ENCODE data around the gene RRBP1. TPM values are rescaled to one million over a fixed set of nuclear protein-coding genes. Genes with fewer than 3 reads are reported as not detected.

The RRBP1 gene
- total RNA-seq, 4 donors from 2014 or later, result 33.7 to 57.7 (median 43.2) TPM

DNA sequence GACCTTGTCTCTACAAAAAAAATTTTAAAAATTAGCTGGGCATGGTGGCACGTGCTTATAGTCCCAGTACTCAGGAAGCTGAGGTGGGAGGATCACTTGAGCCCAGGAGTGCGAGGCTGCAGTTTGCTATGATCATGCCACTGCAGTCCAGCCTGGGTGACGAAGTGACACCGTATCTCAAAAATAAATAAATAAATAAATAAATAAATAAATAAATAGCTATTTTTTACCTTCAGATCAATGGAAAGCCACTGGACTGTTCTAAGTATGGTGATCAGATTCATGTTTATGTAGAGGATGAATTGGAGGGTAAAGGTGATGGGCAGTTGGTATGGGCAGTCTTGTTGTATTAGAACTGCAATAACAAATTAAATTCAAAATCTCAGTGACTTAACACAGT is 88.1 kb downstream of the RRBP1 start:
- 90 to 92% methylated on average over 4 of the region's 4 CpGs for WGBS, 2 donors
- intact Hi-C loops (cut with DNase I; ENCODE audit: low total_unique reads), result no loop called here
- DNase-seq (ENCODE audit: low spot score in 2 of 2), result no peak
- H3K4me3 ChIP-seq (ENCODE audit: low read depth, poor library complexity, severe bottlenecking), result no peak overlapping the region
- TF ChIP-seq, protein P1, sequence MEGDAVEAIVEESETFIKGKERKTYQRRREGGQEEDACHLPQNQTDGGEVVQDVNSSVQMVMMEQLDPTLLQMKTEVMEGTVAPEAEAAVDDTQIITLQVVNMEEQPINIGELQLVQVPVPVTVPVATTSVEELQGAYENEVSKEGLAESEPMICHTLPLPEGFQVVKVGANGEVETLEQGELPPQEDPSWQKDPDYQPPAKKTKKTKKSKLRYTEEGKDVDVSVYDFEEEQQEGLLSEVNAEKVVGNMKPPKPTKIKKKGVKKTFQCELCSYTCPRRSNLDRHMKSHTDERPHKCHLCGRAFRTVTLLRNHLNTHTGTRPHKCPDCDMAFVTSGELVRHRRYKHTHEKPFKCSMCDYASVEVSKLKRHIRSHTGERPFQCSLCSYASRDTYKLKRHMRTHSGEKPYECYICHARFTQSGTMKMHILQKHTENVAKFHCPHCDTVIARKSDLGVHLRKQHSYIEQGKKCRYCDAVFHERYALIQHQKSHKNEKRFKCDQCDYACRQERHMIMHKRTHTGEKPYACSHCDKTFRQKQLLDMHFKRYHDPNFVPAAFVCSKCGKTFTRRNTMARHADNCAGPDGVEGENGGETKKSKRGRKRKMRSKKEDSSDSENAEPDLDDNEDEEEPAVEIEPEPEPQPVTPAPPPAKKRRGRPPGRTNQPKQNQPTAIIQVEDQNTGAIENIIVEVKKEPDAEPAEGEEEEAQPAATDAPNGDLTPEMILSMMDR (IDR thresholded peaks at IDR 0.05), result no peak
- TF ChIP-seq POLR2A (IDR thresholded peaks at IDR 0.05), result no peak

DNA sequence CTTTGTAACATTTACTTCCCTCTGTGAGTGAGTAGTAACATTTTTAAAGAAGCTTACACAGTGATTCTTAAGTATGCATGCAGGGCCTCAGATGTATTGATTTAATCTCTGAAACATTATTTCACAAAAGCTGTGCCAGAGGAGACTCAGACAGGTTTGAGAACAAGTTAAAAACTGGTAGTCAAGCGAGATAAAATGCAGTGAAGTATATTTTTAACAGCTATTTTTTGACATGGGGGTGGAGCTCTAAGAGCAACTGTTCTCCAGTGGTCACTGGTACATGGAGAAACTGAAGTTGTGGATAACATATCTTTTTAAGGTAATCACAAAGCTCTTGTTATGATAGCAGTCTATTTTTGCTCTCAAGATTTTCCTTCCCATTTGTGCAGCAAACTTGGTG is 91.8 kb downstream of the RRBP1 start:
- TF ChIP-seq, protein P1 (IDR thresholded peaks at IDR 0.05), result no peak
- TF ChIP-seq POLR2A (IDR thresholded peaks at IDR 0.05), result no peak
- WGBS, 2 donors, result 37 to 45% methylated on average over 1 of the region's 1 CpG
- intact Hi-C loops (cut with DNase I; ENCODE audit: low total_unique reads), result no loop called here
- H3K4me3 ChIP-seq (ENCODE audit: low read depth, poor library complexity, severe bottlenecking), result no peak overlapping the region
- no peak for DNase-seq (ENCODE audit: low spot score in 2 of 2)

DNA sequence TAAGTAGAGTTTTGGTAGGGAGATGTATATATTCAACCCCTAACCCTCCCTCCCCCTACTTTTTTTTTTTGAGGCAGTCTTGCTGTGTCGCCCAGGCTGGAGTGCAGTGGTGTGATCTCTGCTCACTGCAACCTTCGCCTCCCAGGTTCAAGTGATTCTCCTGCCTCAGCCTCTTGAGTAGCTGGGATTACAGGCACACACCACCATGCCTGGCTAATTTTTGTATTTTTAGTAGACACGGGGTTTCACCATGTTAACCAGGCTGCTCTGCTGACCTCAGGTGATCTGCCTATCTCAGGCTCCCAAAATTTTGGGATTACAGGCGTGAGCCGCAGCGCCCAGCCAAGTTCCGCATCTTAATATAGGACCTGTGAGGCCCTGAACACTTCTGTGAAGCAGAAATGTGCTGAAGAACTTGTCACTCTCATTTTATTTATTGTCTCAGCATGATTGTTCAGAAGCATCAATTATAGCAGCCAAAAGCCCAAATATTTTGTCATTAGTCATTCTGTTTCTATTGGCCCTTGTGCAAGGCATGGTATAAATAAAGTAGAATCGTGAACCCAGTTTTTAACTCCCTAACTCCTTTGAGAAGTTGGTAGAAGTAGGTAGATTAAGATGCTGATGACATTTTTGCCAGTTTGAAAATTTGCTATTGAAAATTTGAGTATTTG is 92.7 kb downstream of the RRBP1 start:
- intact Hi-C loops (cut with DNase I; ENCODE audit: low total_unique reads), result no loop called here
- TF ChIP-seq, protein P1 (IDR thresholded peaks at IDR 0.05), result no peak
- no peak for TF ChIP-seq POLR2A (IDR thresholded peaks at IDR 0.05)
- H3K4me3 ChIP-seq (ENCODE audit: low read depth, poor library complexity, severe bottlenecking), result no peak overlapping the region
- DNase-seq (ENCODE audit: low spot score in 2 of 2), result no peak
- WGBS, 2 donors, result 50 to 51% methylated on average over 8 of the region's 8 CpGs

DNA sequence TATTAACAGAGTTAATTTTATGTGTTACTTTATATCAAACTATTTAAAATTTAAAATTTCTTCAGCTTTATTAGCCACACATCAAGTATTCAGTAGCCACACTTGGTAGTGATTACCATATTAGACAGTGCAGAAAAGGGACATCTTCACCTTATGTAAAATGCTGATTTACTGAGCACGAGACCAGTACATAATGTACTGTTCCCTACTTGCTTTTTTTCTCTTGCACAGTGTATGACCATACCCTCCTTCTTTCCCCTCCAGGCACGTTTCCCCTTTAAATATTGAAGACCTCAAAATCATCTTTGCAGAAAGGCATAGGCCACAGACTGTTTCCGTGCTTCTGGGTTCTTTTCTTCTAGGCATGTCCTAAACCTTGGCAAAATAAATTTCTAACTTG is 94.2 kb downstream of the RRBP1 start:
- no peak overlapping the region for H3K4me3 ChIP-seq (ENCODE audit: low read depth, poor library complexity, severe bottlenecking)
- DNase-seq (ENCODE audit: low spot score in 2 of 2), result no peak
- 54 to 74% methylated on average over 3 of the region's 3 CpGs for WGBS, 2 donors
- TF ChIP-seq POLR2A (IDR thresholded peaks at IDR 0.05), result no peak
- TF ChIP-seq, protein P1 (IDR thresholded peaks at IDR 0.05), result no peak
- intact Hi-C loops (cut with DNase I; ENCODE audit: low total_unique reads), result no loop called here

DNA sequence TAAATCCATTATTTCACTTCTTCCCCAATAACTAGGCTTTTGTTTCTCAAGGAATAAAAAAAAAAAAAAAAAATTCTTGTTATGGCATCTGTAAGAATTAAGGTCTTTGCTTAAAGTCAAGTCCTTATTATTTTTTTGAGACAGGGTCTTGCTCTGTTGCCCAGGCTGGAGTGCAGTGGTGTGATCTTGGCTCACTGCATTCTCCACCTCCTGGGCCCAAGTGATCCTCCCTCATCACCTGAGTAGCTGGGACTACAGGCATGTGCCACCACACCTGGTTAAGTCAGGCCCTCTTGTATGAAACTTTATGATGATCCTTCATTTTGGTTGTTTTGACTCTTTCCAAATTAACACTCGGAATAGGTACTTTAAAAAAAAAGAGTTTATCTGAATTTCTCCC is 94.9 kb downstream of the RRBP1 start:
- H3K4me3 ChIP-seq (ENCODE audit: low read depth, poor library complexity, severe bottlenecking), result no peak overlapping the region
- TF ChIP-seq, protein P1 (IDR thresholded peaks at IDR 0.05), result no peak
- no peak for TF ChIP-seq POLR2A (IDR thresholded peaks at IDR 0.05)
- 82 to 94% methylated on average over 1 of the region's 1 CpG for WGBS, 2 donors
- DNase-seq (ENCODE audit: low spot score in 2 of 2), result no peak
- intact Hi-C loops (cut with DNase I; ENCODE audit: low total_unique reads), result no loop called here

DNA sequence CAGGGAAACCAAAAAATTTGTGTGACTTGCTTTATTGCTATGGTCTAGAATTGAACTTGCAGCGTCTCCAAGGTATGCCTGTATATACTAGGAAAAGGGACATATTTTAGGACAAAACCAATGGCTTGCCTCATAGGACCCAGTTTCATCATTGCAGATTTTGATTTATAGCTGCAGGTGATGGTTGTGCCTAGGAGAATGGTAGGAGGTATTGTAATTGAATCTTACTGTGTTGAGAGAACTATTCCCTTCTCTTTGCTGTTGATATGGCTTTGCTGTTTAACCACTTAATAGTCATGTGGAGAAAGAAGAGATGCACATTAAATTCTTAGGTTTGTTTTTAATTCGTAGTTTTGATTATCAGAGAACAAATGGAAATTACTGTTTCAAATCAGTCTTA is 95.8 kb downstream of the RRBP1 start:
- DNase-seq (ENCODE audit: low spot score in 2 of 2), result no peak
- no peak overlapping the region for H3K4me3 ChIP-seq (ENCODE audit: low read depth, poor library complexity, severe bottlenecking)
- TF ChIP-seq, protein P1 (IDR thresholded peaks at IDR 0.05), result no peak
- no peak for TF ChIP-seq POLR2A (IDR thresholded peaks at IDR 0.05)
- intact Hi-C loops (cut with DNase I; ENCODE audit: low total_unique reads), result no loop called here
- 71 to 76% methylated on average over 2 of the region's 2 CpGs for WGBS, 2 donors

Data from lower leg skin (tissue), 4 donors.